ENCODE data around the gene MICALL2.

MICALL2 gene

DNA sequence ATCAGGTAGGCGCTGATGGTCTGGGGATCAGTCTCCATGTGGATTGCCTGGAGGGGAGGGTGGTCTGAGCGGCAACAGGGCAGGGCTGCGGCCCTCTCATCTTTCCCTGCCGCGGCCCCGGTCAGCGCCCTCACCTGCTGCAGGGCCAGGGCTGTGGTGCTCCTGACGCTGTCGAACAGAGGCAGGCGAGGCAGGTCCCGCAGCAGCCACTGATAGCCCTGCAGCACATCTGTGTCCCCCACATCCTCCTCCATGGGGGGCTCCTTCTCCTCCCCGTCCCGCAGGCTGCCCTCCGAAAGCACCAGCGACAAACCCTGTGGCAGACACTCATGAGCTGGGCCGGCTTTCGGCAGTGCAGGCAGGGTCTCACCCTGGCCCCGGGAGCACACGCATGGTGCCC lies 25.9 kb upstream of the MICALL2 start:
- no peak for DNase-seq (ENCODE audit: low read depth)
- H3K4me3 ChIP-seq (ENCODE audit: low read depth, low read length), result no peak overlapping the region
- TF ChIP-seq, protein P1, sequence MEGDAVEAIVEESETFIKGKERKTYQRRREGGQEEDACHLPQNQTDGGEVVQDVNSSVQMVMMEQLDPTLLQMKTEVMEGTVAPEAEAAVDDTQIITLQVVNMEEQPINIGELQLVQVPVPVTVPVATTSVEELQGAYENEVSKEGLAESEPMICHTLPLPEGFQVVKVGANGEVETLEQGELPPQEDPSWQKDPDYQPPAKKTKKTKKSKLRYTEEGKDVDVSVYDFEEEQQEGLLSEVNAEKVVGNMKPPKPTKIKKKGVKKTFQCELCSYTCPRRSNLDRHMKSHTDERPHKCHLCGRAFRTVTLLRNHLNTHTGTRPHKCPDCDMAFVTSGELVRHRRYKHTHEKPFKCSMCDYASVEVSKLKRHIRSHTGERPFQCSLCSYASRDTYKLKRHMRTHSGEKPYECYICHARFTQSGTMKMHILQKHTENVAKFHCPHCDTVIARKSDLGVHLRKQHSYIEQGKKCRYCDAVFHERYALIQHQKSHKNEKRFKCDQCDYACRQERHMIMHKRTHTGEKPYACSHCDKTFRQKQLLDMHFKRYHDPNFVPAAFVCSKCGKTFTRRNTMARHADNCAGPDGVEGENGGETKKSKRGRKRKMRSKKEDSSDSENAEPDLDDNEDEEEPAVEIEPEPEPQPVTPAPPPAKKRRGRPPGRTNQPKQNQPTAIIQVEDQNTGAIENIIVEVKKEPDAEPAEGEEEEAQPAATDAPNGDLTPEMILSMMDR (IDR thresholded peaks at IDR 0.05; ENCODE audit: control insufficient read depth, extremely low read depth, insufficient read depth), result no peak

DNA sequence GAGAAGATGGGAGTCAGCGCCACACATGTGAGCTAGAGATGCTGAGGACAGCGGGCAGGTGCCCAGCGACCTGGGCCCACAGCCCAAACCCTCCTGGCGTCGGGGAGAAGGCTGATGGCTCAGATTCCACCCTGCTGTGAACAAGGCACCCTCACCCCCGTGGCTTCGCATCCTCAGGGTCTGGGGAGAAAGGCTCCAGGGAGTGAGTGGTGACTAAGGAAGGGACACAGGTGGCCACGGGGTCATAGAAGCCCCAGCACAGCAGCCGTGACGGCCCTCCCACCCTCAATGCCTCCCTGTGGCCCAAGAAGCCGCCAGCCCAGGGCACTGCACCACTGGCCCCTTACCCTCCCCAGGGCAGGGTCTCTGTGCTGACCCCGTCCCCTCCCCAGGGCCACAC lies 25.3 kb upstream of the MICALL2 start:
- TF ChIP-seq, protein P1 (IDR thresholded peaks at IDR 0.05; ENCODE audit: control insufficient read depth, extremely low read depth, insufficient read depth), result no peak
- DNase-seq (ENCODE audit: low read depth), result no peak
- no peak overlapping the region for H3K4me3 ChIP-seq (ENCODE audit: low read depth, low read length)

DNA sequence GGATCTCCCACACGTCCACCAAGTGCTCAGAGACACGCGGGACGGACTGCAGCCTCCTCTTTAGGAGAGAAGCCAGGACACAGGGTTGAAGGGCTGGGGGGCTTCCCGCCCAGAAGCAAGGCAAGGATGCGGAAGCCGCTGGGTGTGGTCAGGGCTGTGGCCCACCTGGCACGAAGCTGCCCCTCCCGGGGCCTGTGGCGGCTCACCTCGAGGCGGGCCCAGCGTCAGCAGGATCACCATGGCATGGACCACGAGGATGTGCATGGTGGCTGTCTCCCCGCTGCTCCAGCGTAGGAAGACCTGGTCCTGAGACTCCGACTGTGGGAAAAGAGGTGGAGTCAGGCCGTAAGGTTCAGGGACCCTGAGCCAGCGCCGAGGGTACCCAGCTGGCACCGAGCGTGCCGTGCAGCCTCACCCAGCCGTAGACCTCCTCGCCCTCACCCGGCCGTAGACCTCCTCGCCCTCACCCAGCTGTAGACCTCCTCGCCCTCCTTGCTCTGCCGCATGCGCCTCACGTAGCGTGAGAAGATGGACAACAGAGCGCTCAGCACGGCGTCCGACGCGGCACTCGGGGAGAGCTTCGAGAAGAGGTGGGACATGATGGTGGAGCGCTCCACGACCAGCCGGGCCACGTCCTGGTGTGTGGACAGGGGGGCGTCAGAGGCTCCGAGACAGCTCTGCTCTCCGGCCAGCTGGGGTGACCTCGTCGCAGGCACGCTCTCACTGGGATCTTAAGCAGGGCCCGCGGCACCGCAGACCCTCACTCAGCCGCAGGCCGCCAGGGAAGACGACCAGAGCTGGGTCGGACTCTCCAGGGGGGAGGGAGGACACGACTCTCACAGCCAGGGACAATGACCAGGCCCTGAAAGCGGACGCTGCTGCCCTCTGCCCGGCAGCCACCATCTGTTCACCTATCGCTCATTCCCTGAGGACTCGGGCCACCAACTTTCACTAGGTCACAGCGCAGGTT lies 24.6 kb upstream of the MICALL2 start:
- no peak overlapping the region for H3K4me3 ChIP-seq (ENCODE audit: low read depth, low read length)
- TF ChIP-seq, protein P1 (IDR thresholded peaks at IDR 0.05; ENCODE audit: control insufficient read depth, extremely low read depth, insufficient read depth), result no peak
- no peak for DNase-seq (ENCODE audit: low read depth)

DNA sequence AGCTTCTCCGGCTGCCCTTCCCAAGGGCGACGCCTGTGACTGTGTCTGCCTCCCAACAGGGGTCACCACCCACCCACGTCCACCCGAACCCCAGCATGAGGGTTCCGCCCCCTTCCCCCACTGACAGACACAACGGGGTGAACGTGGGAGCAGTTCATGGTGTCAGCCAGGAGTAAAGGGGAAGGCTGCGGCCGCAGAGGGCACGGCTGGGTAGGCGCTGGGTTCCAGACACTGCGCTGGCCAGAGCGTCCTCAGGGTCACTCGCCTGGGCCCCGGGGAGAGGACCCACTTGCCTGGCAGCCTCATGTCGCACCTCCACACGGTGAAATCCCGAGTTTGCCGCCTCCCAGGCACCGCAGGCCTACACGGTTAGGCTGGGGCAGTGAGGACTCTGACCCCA lies 23.8 kb upstream of the MICALL2 start:
- DNase-seq (ENCODE audit: low read depth), result no peak
- H3K4me3 ChIP-seq (ENCODE audit: low read depth, low read length), result no peak overlapping the region
- TF ChIP-seq, protein P1 (IDR thresholded peaks at IDR 0.05; ENCODE audit: control insufficient read depth, extremely low read depth, insufficient read depth), result no peak

DNA sequence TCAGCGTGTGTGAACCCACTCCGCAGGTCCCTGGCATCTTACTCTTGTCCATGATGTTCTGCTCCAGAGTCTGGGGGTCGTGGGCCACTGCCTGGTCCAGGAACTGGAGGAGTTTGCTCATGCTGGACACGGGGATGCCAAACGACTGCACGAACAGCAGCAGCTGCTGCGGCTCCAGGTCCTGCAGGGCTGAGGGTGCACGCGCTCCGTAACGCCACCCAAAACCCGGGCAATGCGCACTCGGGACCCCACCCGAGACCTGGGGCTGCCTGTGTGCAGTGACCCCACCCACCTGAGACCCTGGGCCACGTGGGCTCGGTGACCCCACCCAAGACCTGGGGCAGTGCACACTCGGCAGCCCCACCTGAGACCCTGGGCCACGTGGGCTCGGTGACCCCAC lies 22.0 kb upstream of the MICALL2 start:
- no peak overlapping the region for H3K4me3 ChIP-seq (ENCODE audit: low read depth, low read length)
- TF ChIP-seq, protein P1 (IDR thresholded peaks at IDR 0.05; ENCODE audit: control insufficient read depth, extremely low read depth, insufficient read depth), result no peak
- no peak for DNase-seq (ENCODE audit: low read depth)

DNA sequence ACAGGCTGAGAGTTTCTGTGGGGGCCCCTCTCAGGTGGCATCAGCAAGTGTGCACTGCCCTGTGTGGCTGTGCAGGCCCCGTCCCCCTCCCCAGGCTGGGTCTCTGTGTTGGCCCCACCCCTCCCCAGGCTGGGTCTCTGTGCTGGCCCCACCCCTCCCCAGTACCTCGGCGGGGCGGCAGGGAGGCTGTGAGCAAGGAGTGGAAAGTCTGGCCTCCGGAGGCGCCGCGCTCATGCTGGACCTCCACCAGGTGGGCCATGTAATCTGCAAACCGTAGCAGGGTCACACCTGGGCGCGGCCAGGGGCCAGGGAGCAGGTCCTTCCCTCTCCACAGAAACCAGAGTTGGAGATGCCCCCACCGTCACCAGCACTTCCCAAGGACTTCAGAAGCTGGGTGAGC lies 21.4 kb upstream of the MICALL2 start:
- TF ChIP-seq, protein P1 (IDR thresholded peaks at IDR 0.05; ENCODE audit: control insufficient read depth, extremely low read depth, insufficient read depth), result no peak

More for the DNA sequence above, 21.4 kb upstream of the MICALL2 start:
- H3K4me3 ChIP-seq (ENCODE audit: low read depth, low read length), result no peak overlapping the region
- no peak for DNase-seq (ENCODE audit: low read depth)
